OCI-LY3 (cell line): ENCODE measurements around the gene SPACA7.

Experiments
- CTCF ChIP-seq: fragments of 200-600, 300-600 bp; sonication (generic); IDR thresholded peaks from 2 replicates; pipeline ENCODE4 v1.5.1; 2014; ENCODE audit warnings: antibody characterized with exemption, low read length, low read depth
- EZH2phosphoT487 ChIP-seq: fragments of 200-600 bp; shearing (Covaris generic); IDR thresholded peaks from 2 replicates; pipeline ENCODE4 v1.6.1; 2018; ENCODE audit warnings: antibody characterized with exemption, mixed run types, low read depth

- TF ChIP-seq CTCF, result no peak
- TF ChIP-seq EZH2phosphoT487, result no peak
These were observed 61.9 kb downstream of the SPACA7 start for GRCh38 chr13:112438094-112438493.
